Measurements from ENCODE around the gene HGS.

The HGS gene, protein sequence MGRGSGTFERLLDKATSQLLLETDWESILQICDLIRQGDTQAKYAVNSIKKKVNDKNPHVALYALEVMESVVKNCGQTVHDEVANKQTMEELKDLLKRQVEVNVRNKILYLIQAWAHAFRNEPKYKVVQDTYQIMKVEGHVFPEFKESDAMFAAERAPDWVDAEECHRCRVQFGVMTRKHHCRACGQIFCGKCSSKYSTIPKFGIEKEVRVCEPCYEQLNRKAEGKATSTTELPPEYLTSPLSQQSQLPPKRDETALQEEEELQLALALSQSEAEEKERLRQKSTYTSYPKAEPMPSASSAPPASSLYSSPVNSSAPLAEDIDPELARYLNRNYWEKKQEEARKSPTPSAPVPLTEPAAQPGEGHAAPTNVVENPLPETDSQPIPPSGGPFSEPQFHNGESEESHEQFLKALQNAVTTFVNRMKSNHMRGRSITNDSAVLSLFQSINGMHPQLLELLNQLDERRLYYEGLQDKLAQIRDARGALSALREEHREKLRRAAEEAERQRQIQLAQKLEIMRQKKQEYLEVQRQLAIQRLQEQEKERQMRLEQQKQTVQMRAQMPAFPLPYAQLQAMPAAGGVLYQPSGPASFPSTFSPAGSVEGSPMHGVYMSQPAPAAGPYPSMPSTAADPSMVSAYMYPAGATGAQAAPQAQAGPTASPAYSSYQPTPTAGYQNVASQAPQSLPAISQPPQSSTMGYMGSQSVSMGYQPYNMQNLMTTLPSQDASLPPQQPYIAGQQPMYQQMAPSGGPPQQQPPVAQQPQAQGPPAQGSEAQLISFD

DNA sequence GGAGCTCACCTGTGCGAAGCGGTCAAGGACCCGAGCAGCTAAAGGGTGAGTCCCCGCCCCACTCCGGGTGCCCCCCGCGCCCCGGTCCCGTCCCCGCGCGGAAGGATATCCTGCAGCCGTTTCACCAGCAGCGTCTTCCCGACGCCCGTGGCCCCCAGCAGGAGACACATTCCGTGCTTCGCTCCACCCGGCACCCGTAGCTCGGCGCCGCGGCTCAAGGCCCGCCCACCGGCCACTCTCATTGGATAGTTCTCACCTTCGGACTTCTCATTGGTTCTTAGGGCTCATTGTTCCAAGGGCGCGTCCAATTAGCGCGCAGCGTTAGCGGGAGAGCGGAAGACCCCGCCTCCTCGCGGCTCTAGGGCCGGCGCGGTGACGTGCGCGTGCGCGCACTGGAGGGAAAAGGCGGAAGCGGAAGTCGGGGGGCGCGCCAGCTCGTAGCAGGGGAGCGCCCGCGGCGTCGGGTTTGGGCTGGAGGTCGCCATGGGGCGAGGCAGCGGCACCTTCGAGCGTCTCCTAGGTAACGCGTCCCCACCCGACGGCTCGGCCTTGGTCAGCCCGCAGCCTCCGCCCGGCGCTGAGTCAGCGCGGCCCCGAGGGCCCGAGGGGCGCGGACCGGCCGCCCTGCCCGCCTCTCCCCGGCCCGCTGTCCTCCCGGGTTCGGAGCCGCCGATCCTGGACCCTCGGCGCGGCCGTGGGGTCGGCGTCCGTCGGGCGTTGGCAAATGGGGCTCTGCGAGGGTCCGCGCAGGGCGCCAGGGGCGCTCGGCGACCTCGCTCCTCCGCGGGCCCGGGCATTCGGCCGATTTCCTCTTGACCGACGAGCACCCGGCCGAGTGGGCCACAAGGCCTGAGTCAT lies at the start of gene HGS, which contains the start of gene ARL16:
TSS of gene HGS (plus strand) at position 428 of the 858 bp plus-strand sequence. CDS start at position 484, 56 bp downstream.
TSS of gene ARL16 (minus strand) at position 214 of the 858 bp plus-strand sequence. CDS start at position 170, 44 bp downstream.
- H3K9ac ChIP-seq (ENCODE audit: low read length) = peak within 1 kb of the TSS; percentile 87
- no peaks in the 10 kb centered on the region for H3K36me3 ChIP-seq (ENCODE audit: control insufficient read depth, insufficient read depth, low read length)
- H3K9me3 ChIP-seq (ENCODE audit: control insufficient read depth, low read length) = no peaks in the 10 kb centered on the region
- H3K4me1 ChIP-seq (ENCODE audit: control insufficient read depth, insufficient read depth, low read length) = peaks cover 14% of the 10 kb centered on the region
- peak within 1 kb of the TSS; percentile 87 for H3K4me3 ChIP-seq (ENCODE audit: low read length)
- no peaks in the 10 kb centered on the region for H3K27me3 ChIP-seq (ENCODE audit: control insufficient read depth, insufficient read depth, low read length)

GRCh38 chr17:81635431-81635830 lies 48.4 kb upstream of the HGS start:
- peak overlapping the region; percentile 82 for H3K9ac ChIP-seq (ENCODE audit: low read length)
- peak overlapping the region; percentile 28 for H3K4me3 ChIP-seq (ENCODE audit: low read length)
- H3K27me3 ChIP-seq (ENCODE audit: control insufficient read depth, insufficient read depth, low read length) = no peaks in the 10 kb centered on the region
- H3K9me3 ChIP-seq (ENCODE audit: control insufficient read depth, low read length) = no peaks in the 10 kb centered on the region
- no peaks in the 10 kb centered on the region for H3K36me3 ChIP-seq (ENCODE audit: control insufficient read depth, insufficient read depth, low read length)
- peaks cover 10% of the 10 kb centered on the region for H3K4me1 ChIP-seq (ENCODE audit: control insufficient read depth, insufficient read depth, low read length)

DNA sequence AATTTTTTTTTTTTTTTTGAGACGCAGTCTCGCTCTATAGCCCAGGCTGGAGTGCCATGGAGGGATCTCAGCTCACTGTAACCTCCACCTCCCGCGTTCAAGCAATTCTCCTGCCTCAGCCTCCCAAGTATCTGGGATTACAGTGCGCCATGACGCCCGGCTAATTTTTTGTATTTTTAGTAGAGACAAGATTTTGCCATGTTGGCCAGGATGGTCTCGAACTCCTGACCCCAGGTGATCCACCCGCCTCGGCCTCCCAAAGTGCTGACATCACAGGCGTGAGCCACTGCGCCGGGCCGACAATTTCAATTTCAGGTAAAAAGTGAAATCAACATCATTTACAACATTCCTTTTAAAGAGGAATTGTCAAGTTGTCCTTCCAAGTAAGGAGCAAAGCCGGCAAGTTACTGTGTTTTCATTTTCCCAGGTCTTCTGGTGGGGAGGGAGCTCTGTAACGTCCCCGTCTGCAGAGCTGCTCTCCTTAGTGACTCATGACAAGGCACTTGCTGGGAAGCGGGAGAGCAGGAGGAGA lies 47.8 kb upstream of the HGS start:
- H3K9ac ChIP-seq (ENCODE audit: low read length) = peak overlapping the region; percentile 82
- peak overlapping the region; percentile 28 for H3K4me3 ChIP-seq (ENCODE audit: low read length)
- no peaks in the 10 kb centered on the region for H3K36me3 ChIP-seq (ENCODE audit: control insufficient read depth, insufficient read depth, low read length)
- H3K27me3 ChIP-seq (ENCODE audit: control insufficient read depth, insufficient read depth, low read length) = no peaks in the 10 kb centered on the region
- no peaks in the 10 kb centered on the region for H3K9me3 ChIP-seq (ENCODE audit: control insufficient read depth, low read length)
- H3K4me1 ChIP-seq (ENCODE audit: control insufficient read depth, insufficient read depth, low read length) = peaks cover 10% of the 10 kb centered on the region

DNA sequence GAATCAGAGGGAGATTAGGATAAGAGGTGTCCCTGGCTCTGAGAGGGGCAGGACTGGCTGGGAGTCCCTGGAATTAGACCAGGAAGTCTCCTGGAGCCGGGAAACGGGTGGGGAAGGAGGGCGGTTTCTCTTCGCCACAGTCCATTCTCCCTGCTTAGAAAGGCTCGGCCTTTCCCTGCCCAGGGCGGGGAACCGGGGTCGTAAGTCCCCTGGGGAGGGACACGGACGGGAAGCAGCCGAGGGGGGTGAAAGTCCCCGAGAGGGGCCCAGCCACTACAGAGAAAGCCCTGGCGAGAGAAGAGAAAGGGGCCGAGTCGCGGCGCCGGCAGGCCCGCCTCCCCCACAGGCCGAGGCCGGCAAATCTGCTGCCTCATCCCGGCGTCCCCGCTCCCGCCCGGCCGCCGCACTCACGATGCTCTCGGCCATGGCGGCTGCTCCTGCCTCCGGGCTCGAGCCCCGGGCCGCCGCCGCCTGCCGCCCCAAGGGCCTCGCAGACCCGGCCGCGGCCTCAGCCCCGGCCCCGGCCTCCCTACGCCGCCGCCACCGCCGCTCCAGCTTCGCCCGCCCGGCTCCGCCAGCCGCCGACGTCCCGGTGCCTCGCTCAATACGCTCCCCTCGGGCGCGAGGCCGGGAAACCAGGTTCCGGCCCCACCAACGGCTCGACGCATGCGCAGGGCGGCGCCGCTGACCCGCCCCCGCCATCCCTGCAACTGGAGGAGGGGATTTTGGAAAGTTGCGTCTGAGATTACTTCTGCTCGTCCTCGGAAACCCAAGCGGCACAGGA lies 47.1 kb upstream of the HGS start, which contains the start of the genes NPLOC4 and TSPAN10:
TSS of gene NPLOC4 (minus strand) at position 608 of the 784 bp plus-strand sequence. CDS start at position 426, 182 bp downstream.
TSS of gene TSPAN10 (plus strand) at position 692 of the 784 bp plus-strand sequence. CDS start 5,217 bp downstream, outside the sequence.
- Histone ChIP-seq H3K9ac (ENCODE audit: low read length) (peak within 1 kb of the TSS; percentile 82), H3K9me3 (ENCODE audit: control insufficient read depth, low read length) (no peaks in the 10 kb centered on the region), H3K27me3 (ENCODE audit: control insufficient read depth, insufficient read depth, low read length) (no peaks in the 10 kb centered on the region), H3K4me1 (ENCODE audit: control insufficient read depth, insufficient read depth, low read length) (peaks cover 10% of the 10 kb centered on the region), H3K4me3 (ENCODE audit: low read length) (peak within 1 kb of the TSS; percentile 84), H3K36me3 (ENCODE audit: control insufficient read depth, insufficient read depth, low read length) (no peaks in the 10 kb centered on the region)

GRCh38 chr17:81638683-81639082 lies 45.1 kb upstream of the HGS start:
- H3K4me3 ChIP-seq (ENCODE audit: low read length) = no peak overlapping the region
- H3K9me3 ChIP-seq (ENCODE audit: control insufficient read depth, low read length) = no peaks in the 10 kb centered on the region
- no peaks in the 10 kb centered on the region for H3K36me3 ChIP-seq (ENCODE audit: control insufficient read depth, insufficient read depth, low read length)
- H3K27me3 ChIP-seq (ENCODE audit: control insufficient read depth, insufficient read depth, low read length) = no peaks in the 10 kb centered on the region
- peaks cover 10% of the 10 kb centered on the region for H3K4me1 ChIP-seq (ENCODE audit: control insufficient read depth, insufficient read depth, low read length)
- H3K9ac ChIP-seq (ENCODE audit: low read length) = no peak overlapping the region

DNA sequence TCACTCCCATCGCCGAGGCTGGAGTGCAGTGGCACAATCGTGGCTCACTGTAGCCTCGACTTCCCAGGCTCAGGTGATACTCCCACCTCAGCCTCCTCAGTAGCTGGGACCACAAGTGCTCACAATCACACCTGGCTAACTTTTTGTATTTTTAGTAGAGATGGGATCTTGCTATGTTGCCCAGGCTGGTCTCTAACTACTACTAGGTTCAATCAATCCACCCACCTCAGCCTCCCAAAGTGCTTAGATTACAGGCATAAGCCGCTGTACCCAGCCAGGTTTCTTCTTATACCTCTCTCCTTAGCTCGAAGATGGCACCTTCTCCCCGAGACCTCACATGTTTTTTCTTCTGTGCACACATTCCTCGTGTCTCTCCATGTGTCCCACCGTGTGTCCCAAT lies 43.8 kb upstream of the HGS start:
- no peak overlapping the region for H3K4me3 ChIP-seq (ENCODE audit: low read length)
- peaks cover 10% of the 10 kb centered on the region for H3K4me1 ChIP-seq (ENCODE audit: control insufficient read depth, insufficient read depth, low read length)
- H3K36me3 ChIP-seq (ENCODE audit: control insufficient read depth, insufficient read depth, low read length) = no peaks in the 10 kb centered on the region
- H3K9ac ChIP-seq (ENCODE audit: low read length) = no peak overlapping the region
- H3K27me3 ChIP-seq (ENCODE audit: control insufficient read depth, insufficient read depth, low read length) = no peaks in the 10 kb centered on the region
- no peaks in the 10 kb centered on the region for H3K9me3 ChIP-seq (ENCODE audit: control insufficient read depth, low read length)

DNA sequence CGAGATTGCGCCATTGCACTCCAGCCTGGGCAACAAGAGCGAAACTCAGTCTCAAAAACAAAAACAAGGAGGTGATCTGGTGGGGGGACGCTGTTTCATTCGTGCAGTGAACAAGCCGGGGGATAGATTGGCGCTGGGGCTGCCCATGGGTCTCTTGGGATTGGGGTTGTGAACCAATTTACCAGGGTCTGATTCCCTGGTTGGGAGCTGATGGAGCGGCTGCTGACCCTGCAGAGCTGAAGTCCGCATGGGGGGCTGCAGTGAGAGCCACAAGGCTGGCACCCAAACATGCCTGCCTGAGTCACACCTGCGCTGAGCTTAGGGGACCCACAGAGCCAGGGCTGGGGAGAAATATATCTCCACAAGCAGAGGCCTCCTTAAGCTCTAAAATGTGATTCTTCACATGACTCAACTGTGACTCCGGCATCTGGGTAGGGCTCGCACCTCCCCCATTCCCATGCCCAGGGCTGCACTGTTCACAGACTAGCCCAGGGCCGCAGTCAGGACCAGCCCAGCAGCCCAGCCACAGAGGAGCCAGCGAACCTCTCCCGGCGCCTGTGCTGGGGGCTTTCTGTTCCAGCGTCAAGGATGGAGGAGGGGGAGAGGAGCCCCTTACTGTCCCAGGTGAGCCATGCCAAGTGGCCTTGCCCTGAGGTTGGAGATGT lies 41.9 kb upstream of the HGS start:
- Histone ChIP-seq H3K4me1 (ENCODE audit: control insufficient read depth, insufficient read depth, low read length) (no peaks in the 10 kb centered on the region), H3K36me3 (ENCODE audit: control insufficient read depth, insufficient read depth, low read length) (no peaks in the 10 kb centered on the region), H3K9ac (ENCODE audit: low read length) (no peak overlapping the region), H3K27me3 (ENCODE audit: control insufficient read depth, insufficient read depth, low read length) (peaks cover 4% of the 10 kb centered on the region), H3K4me3 (ENCODE audit: low read length) (no peak overlapping the region), H3K9me3 (ENCODE audit: control insufficient read depth, low read length) (no peaks in the 10 kb centered on the region)

GRCh38 chr17:81644496-81644895 lies 39.3 kb upstream of the HGS start:
- H3K4me1 ChIP-seq (ENCODE audit: control insufficient read depth, insufficient read depth, low read length) = no peaks in the 10 kb centered on the region
- no peak overlapping the region for H3K4me3 ChIP-seq (ENCODE audit: low read length)
- peaks cover 25% of the 10 kb centered on the region for H3K27me3 ChIP-seq (ENCODE audit: control insufficient read depth, insufficient read depth, low read length)
- no peak overlapping the region for H3K9ac ChIP-seq (ENCODE audit: low read length)
- H3K36me3 ChIP-seq (ENCODE audit: control insufficient read depth, insufficient read depth, low read length) = no peaks in the 10 kb centered on the region
- no peaks in the 10 kb centered on the region for H3K9me3 ChIP-seq (ENCODE audit: control insufficient read depth, low read length)

GRCh38 chr17:81644976-81645952 lies 38.5 kb upstream of the HGS start:
- Histone ChIP-seq H3K27me3 (ENCODE audit: control insufficient read depth, insufficient read depth, low read length) (peaks cover 29% of the 10 kb centered on the region), H3K4me3 (ENCODE audit: low read length) (no peak overlapping the region), H3K36me3 (ENCODE audit: control insufficient read depth, insufficient read depth, low read length) (no peaks in the 10 kb centered on the region), H3K9ac (ENCODE audit: low read length) (no peak overlapping the region), H3K4me1 (ENCODE audit: control insufficient read depth, insufficient read depth, low read length) (no peaks in the 10 kb centered on the region), H3K9me3 (ENCODE audit: control insufficient read depth, low read length) (no peaks in the 10 kb centered on the region)
